Neural progenitor cell (in vitro differentiated cells): ENCODE measurements around the gene ZNF628.

Experiments
- CTCF ChIP-seq: fragments of 200-600 bp; sonication (generic); IDR thresholded peaks from 2 replicates; pipeline ENCODE4 v1.5.1; 2017; ENCODE audit warnings: antibody characterized with exemption, mild to moderate bottlenecking
- EZH2 ChIP-seq: fragments of 200-600 bp; sonication (generic); IDR thresholded peaks from 2 replicates; pipeline ENCODE4 v1.6.1; 2017; ENCODE audit warnings: antibody characterized with exemption, mild to moderate bottlenecking, moderate library complexity
- EZH2phosphoT487 ChIP-seq: fragments of 200-600 bp; sonication (generic); IDR thresholded peaks from 2 replicates; pipeline ENCODE4 v1.6.1; 2017; ENCODE audit warnings: antibody characterized with exemption

- TF ChIP-seq CTCF: no peak
- TF ChIP-seq EZH2phosphoT487: no peak
- no peak for TF ChIP-seq EZH2
Observed at GRCh38 chr19:55461259-55461973, 15.0 kb upstream of the ZNF628 start, which contains the start of gene ISOC2.
